Gastroesophageal sphincter (tissue), 4 donors: ENCODE results near the gene ACVR1B. TPM values are rescaled to one million over a fixed set of nuclear protein-coding genes. Genes with fewer than 3 reads are reported as not detected.
A peak's percentile ranks its signal among the peaks of the same experiment; 100 is the strongest.

Experiments used
- ATAC-seq: fragments of 150-250 bp; one replicate; pipeline ENCODE4 v1.9.1; 2016; ENCODE audit warnings: mild to moderate bottlenecking, moderate library complexity
- H3K27ac ChIP-seq, 4 donors: fragments of 200-600 bp; sonication (generic) in 3 of 4; 1 replicate in 3 of 4; 2 replicates in 1 of 4; pipeline ENCODE4 v1.5.1; 2016 to 2019
- H3K27me3 ChIP-seq: fragments of 200-600 bp; sonication (generic); one replicate; pipeline ENCODE4 v1.5.1; 2019
- H3K36me3 ChIP-seq, 2 donors: fragments of 200-600 bp; sonication (generic); one replicate each; pipeline ENCODE4 v1.5.1; 2019; ENCODE audit warnings: control low read depth in 1 of 2
- H3K4me1 ChIP-seq, 3 donors: fragments of 200-600 bp; sonication (generic); 1 replicate in 2 of 3; 2 replicates in 1 of 3; pipeline ENCODE4 v1.5.1; 2016 to 2019; ENCODE audit warnings: control low read depth in 2 of 3
- H3K4me3 ChIP-seq, 2 donors: fragments of 200-600 bp; sonication (generic); one replicate each; pipeline ENCODE4 v1.5.1; 2019; ENCODE audit warnings: mild to moderate bottlenecking in 1 of 2, moderate library complexity in 1 of 2
- H3K9me3 ChIP-seq, 3 donors: fragments of 200-600 bp; sonication (generic); one replicate each; pipeline ENCODE4 v1.5.1; 2017 to 2019; ENCODE audit warnings: control low read depth in 2 of 3
- EP300 ChIP-seq: sonication (generic); formaldehyde crosslinking; IDR thresholded peaks from one replicate; pipeline ENCODE4 v1.6.1; 2017; ENCODE audit warnings: antibody characterized with exemption, mild to moderate bottlenecking
- POLR2A ChIP-seq, 2 donors: fragments of 450-650 bp; IDR thresholded peaks; one replicate each; pipeline ENCODE4 v1.6.1; 2017; ENCODE audit warnings: antibody characterized with exemption in 2 of 2, mild to moderate bottlenecking in 2 of 2, moderate library complexity in 1 of 2
- POLR2AphosphoS5 ChIP-seq: sonication (generic); formaldehyde crosslinking; IDR thresholded peaks from one replicate; pipeline ENCODE4 v1.6.1; 2017; ENCODE audit warnings: antibody characterized with exemption
- WGBS, 2 donors: methylation state at CpG; one replicate each; pipeline ENCODE4 v1.1.5; 2018; ENCODE audit warnings: low coverage in 1 of 2; 5-methylcytosine and 5-hydroxymethylcytosine counted together
- total RNA-seq, 4 donors: library from RNA; depleted of rRNA; stranded (reverse); fragments of >200 nt; gene quantifications; one replicate each; pipeline ENCODE4 v1.1.0, GENCODE V29; 2016
- TF ChIP-seq, protein P1 (sequence below), 4 experiments: fragments of 200-600 bp in 2 of 4; fragments of 450-650 bp in 2 of 4; sonication (generic) in 1 of 4; IDR thresholded peaks; one replicate each; pipeline ENCODE4 v1.5.1; 2017 to 2019; ENCODE audit warnings: antibody characterized with exemption in 4 of 4, mild to moderate bottlenecking in 2 of 4, moderate library complexity in 2 of 4

The ACVR1B gene
- total RNA-seq, 4 donors from 2014 or later, result 6.5 to 17.9 (median 10.5) TPM

- H3K27ac ChIP-seq, result peak overlapping the region in 1 of 4 donors; percentile 89
- 75 to 94% methylated on average over 6 of the region's 10 CpGs for WGBS, 2 donors
- peaks cover 0 to 63% (median 5%) of the 10 kb centered on the region in 3 donors for H3K4me1 ChIP-seq
- peaks cover 31% of the 10 kb centered on the region for H3K27me3 ChIP-seq
- H3K9me3 ChIP-seq, result no peaks in the 10 kb centered on the region
- H3K4me3 ChIP-seq, result no peak overlapping the region
- peaks cover 0 to 3% of the 10 kb centered on the region in 2 donors for H3K36me3 ChIP-seq
- no peak for ATAC-seq
- no peak for TF ChIP-seq EP300
- TF ChIP-seq, protein P1, sequence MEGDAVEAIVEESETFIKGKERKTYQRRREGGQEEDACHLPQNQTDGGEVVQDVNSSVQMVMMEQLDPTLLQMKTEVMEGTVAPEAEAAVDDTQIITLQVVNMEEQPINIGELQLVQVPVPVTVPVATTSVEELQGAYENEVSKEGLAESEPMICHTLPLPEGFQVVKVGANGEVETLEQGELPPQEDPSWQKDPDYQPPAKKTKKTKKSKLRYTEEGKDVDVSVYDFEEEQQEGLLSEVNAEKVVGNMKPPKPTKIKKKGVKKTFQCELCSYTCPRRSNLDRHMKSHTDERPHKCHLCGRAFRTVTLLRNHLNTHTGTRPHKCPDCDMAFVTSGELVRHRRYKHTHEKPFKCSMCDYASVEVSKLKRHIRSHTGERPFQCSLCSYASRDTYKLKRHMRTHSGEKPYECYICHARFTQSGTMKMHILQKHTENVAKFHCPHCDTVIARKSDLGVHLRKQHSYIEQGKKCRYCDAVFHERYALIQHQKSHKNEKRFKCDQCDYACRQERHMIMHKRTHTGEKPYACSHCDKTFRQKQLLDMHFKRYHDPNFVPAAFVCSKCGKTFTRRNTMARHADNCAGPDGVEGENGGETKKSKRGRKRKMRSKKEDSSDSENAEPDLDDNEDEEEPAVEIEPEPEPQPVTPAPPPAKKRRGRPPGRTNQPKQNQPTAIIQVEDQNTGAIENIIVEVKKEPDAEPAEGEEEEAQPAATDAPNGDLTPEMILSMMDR (IDR thresholded peaks at IDR 0.05), result no peak
- TF ChIP-seq POLR2A (IDR thresholded peaks at IDR 0.05), result no peak
- TF ChIP-seq POLR2AphosphoS5, result no peak
Measured at GRCh38 chr12:52005218-52005902, 53.9 kb downstream of the ACVR1B start.

DNA sequence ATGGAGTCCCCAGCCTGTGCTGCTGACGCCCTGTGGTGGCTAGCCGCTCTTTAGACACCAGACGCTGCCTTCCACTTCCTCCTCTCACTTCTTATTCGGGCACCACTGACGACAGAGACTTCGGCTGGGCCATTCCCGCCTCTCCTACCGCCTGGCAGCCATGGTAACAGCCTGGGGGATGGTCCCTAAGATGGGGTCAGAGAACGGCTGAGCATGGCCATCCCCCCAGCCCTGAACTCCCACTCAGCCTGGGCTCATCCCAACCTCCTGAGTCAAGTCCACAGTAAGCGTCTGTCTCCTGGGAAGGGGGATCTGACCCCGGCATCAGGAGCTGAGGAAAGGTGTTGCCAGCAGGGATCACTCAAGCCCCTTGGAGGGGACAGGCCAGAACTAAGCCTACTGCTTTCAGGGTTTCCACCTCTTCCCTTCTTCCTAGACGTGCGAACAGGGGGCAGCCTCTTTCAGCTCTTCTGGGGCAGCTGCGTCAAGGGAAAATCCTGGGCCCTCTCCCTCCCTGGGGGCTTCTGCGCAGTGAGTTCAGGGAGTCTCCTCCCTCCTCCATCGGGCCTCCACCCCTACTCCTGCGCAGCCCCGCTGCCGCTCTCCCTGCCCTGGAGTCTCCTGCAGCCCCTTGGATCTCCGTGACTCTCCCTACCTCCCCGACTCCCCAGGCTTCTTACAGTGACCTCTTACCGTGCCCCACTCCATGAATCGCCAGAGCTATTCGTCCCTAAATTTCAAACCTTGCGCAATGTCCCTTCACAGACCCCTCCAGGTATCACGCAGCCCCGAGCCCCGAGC is 54.6 kb downstream of the ACVR1B start:
- peak overlapping the region in 3 of 4 donors; percentile 87 to 89 (median 89) for H3K27ac ChIP-seq
- WGBS, 2 donors, result 25 to 60% methylated on average over 1 to 13 of the region's 28 CpGs

GRCh38 chr12:52006726-52007157 is 55.2 kb downstream of the ACVR1B start, which contains the start of gene TAMALIN:
TAMALIN (plus strand) TSS chr12:52006946; CDS start chr12:52007020, 74 bp downstream.
- H3K4me3 ChIP-seq, result peak within 1 kb of the TSS; percentile 35 to 85
- TF ChIP-seq, protein P1 (IDR thresholded peaks at IDR 0.05), result no peak
- TF ChIP-seq POLR2AphosphoS5, result peak; percentile 68
- no peak for TF ChIP-seq EP300
- peak; percentile 92 to 96 for TF ChIP-seq POLR2A (IDR thresholded peaks at IDR 0.05)
- peaks cover 0 to 77% (median 15%) of the 10 kb centered on the region in 3 donors for H3K4me1 ChIP-seq
- H3K9me3 ChIP-seq, result no peaks in the 10 kb centered on the region
- H3K27ac ChIP-seq, result peak within 1 kb of the TSS; percentile 8 to 89 (median 88)
- H3K27me3 ChIP-seq, result peaks cover 31% of the 10 kb centered on the region
- H3K36me3 ChIP-seq, result peaks cover 0 to 14% of the 10 kb centered on the region in 2 donors
- ATAC-seq, result peak; percentile 64
- WGBS, 2 donors, result no CpG with 5 or more reads among the region's 60 CpGs

More for the DNA sequence above, 54.6 kb downstream of the ACVR1B start:
- Histone ChIP-seq H3K27me3 (peaks cover 31% of the 10 kb centered on the region), H3K4me1 (peaks cover 0 to 70% (median 13%) of the 10 kb centered on the region in 3 donors), H3K36me3 (peaks cover 0 to 8% of the 10 kb centered on the region in 2 donors), H3K9me3 (no peaks in the 10 kb centered on the region), H3K4me3 (peak overlapping the region; percentile 35 to 85)
- no peak for ATAC-seq
- TF ChIP-seq, protein P1 (IDR thresholded peaks at IDR 0.05), result no peak
- TF ChIP-seq POLR2AphosphoS5, result no peak
- no peak for TF ChIP-seq EP300
- TF ChIP-seq POLR2A (IDR thresholded peaks at IDR 0.05), result no peak

DNA sequence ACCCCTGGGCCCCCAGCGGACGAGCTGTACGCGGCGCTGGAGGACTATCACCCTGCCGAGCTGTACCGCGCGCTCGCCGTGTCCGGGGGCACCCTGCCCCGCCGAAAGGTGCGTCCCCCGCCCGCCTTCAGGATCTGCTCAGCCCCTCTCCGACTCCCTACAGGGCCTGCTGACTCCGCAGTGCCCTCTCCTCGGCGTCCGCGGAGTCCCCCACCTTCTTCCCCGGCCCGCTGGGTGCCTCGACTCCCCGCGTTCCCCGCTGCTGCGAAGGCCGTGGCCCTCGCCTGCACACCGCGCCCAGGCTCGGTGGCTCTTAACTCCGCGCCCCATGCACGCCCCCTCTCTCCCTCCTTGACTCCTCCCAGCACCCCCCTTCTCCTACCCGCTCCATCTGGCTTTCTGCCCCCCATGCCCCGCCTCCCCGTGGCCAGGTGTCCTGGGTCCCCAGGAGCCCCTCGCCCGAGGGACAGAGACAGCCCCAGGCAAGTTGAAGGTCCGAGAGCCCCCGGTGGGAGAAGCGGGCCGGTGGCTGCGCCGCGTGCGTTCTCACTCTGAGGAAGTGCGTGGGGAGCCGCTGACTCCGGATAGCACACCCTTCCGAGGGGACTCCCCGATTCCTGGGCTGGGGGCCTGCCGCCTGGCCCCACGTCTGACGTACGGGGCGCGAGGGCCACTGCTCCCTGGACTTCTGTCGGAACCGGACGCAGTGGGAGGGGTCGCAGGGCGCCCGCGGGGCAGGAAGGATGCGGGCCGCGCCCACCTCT is 55.8 kb downstream of the ACVR1B start:
- 2 to 20% methylated on average over 2 to 19 of the region's 72 CpGs for WGBS, 2 donors
- ATAC-seq, result peak; percentile 24
- Histone ChIP-seq H3K9me3 (no peaks in the 10 kb centered on the region), H3K36me3 (peaks cover 0 to 20% of the 10 kb centered on the region in 2 donors), H3K27ac (peak overlapping the region; percentile 8 to 89 (median 88)), H3K4me3 (peak overlapping the region; percentile 35 to 85), H3K4me1 (peaks cover 0 to 83% (median 15%) of the 10 kb centered on the region in 3 donors), H3K27me3 (peaks cover 31% of the 10 kb centered on the region)
- TF ChIP-seq, protein P1 (IDR thresholded peaks at IDR 0.05), result no peak
- TF ChIP-seq POLR2AphosphoS5 (peak; percentile 22), EP300 (no peak), POLR2A (IDR thresholded peaks at IDR 0.05) (peak in 1 of 2 donors; percentile 19)
